GM23338 (cell line): Measurements from ENCODE around the gene PNN. TPM values are rescaled to one million over a fixed set of nuclear protein-coding genes. Genes with fewer than 3 reads are reported as not detected.

ENCODE experiments used
- ATAC-seq: fragments of 200-7000 bp; cut with Tn5 transposase; 3 replicates; pipeline ENCODE4 v1.9.1; 2020
- DNase-seq: peaks from one replicate; pipeline ENCODE4 v3.0.0-alpha.2; 2015; ENCODE audit warnings: low spot score
- H2AFZ ChIP-seq: fragments of 200-600 bp; sonication (generic); 2 replicates; pipeline ENCODE4 v1.8.0; 2016; ENCODE audit warnings: antibody characterized with exemption, mild to moderate bottlenecking, moderate library complexity
- H3F3A ChIP-seq: fragments of 200-600 bp; sonication (generic); replicated peaks from 2 replicates; pipeline ENCODE4 v1.8.0; 2017; ENCODE audit warnings: antibody characterized with exemption, mixed run types, low read depth
- H3K27ac ChIP-seq: fragments of 200-600 bp; sonication (generic); 2 replicates; pipeline ENCODE4 v1.6.1; 2016; ENCODE audit warnings: low read depth
- H3K27me3 ChIP-seq: fragments of 200-600 bp; sonication (generic); 2 replicates; pipeline ENCODE4 v1.8.0; 2016; ENCODE audit warnings: mild to moderate bottlenecking, mixed run types, moderate library complexity; ENCODE audit not compliant: insufficient read depth
- H3K36me3 ChIP-seq: fragments of 200-600 bp; sonication (generic); 2 replicates; pipeline ENCODE4 v1.8.0; 2016; ENCODE audit warnings: mild to moderate bottlenecking; ENCODE audit not compliant: insufficient read depth
- H3K4me1 ChIP-seq: fragments of 200-600 bp; sonication (generic); 2 replicates; pipeline ENCODE4 v1.8.0; 2016; ENCODE audit warnings: mild to moderate bottlenecking, moderate library complexity; ENCODE audit not compliant: insufficient read depth
- H3K4me2 ChIP-seq: fragments of 200-600 bp; sonication (generic); 2 replicates; pipeline ENCODE4 v1.7.1; 2017; ENCODE audit warnings: mixed run types
- H3K4me3 ChIP-seq: fragments of 200-600 bp; sonication (generic); 2 replicates; pipeline ENCODE4 v1.6.1; 2016; ENCODE audit warnings: mixed run types
- H3K79me2 ChIP-seq: fragments of 200-600 bp; sonication (generic); replicated peaks from 2 replicates; pipeline ENCODE4 v1.8.0; 2017; ENCODE audit warnings: mild to moderate bottlenecking; ENCODE audit not compliant: insufficient read depth
- H3K9me2 ChIP-seq: fragments of 200-600 bp; sonication (generic); 2 replicates; pipeline ENCODE4 v1.8.0; 2017; ENCODE audit not compliant: insufficient read depth
- H4K20me1 ChIP-seq: fragments of 200-600 bp; sonication (generic); replicated peaks from 2 replicates; pipeline ENCODE4 v1.8.0; 2017; ENCODE audit warnings: mild to moderate bottlenecking; ENCODE audit not compliant: insufficient read depth
- H3K27ac Mint-ChIP-seq: 2 replicates; pipeline ENCODE4 v1.8.0; 2020; ENCODE audit warnings: inconsistent platforms, mild to moderate bottlenecking, moderate library complexity, mixed read lengths
- H3K27me3 Mint-ChIP-seq: 3 replicates; pipeline ENCODE4 v1.8.0; 2022; ENCODE audit warnings: low read depth, mild to moderate bottlenecking, moderate library complexity, mixed read lengths, inconsistent platforms; ENCODE audit not compliant: insufficient read depth, poor library complexity
- H3K36me3 Mint-ChIP-seq: 3 replicates; pipeline ENCODE4 v1.8.0; 2021; ENCODE audit warnings: low read depth, mild to moderate bottlenecking, inconsistent platforms, moderate library complexity, mixed read lengths
- H3K4me1 Mint-ChIP-seq: 3 replicates; pipeline ENCODE4 v1.8.0; 2020; ENCODE audit warnings: mild to moderate bottlenecking, inconsistent platforms, mixed read lengths
- H3K4me3 Mint-ChIP-seq: 3 replicates; pipeline ENCODE4 v1.8.0; 2021; ENCODE audit warnings: moderate library complexity, mild to moderate bottlenecking, inconsistent platforms, mixed read lengths
- H3K9me3 Mint-ChIP-seq: 3 replicates; pipeline ENCODE4 v1.8.0; 2020; ENCODE audit warnings: moderate library complexity, mild to moderate bottlenecking, inconsistent platforms, mixed read lengths
- CREB1 ChIP-seq: fragments of 250-450 bp; sonication (Bioruptor Pico); IDR thresholded peaks from 2 replicates; pipeline ENCODE4 v1.5.0; 2020; ENCODE audit warnings: low read depth, mild to moderate bottlenecking, moderate library complexity
- EZH2 ChIP-seq: fragments of 200-600 bp; sonication (generic); IDR thresholded peaks from one replicate; pipeline ENCODE4 v1.8.0; 2017; ENCODE audit warnings: antibody characterized with exemption, mild to moderate bottlenecking, low read depth; ENCODE audit not compliant: unreplicated experiment
- EZH2phosphoT487 ChIP-seq: fragments of 200-600 bp; sonication (generic); IDR thresholded peaks from one replicate; pipeline ENCODE4 v1.8.1; 2018; ENCODE audit warnings: antibody characterized with exemption; ENCODE audit not compliant: unreplicated experiment
- JUNB ChIP-seq: IDR thresholded peaks from one replicate; pipeline ENCODE4 v1.6.1; 2016; ENCODE audit warnings: antibody characterized with exemption; ENCODE audit not compliant: unreplicated experiment
- NANOG ChIP-seq: IDR thresholded peaks from 2 replicates; pipeline ENCODE4 v1.6.1; 2016; ENCODE audit warnings: antibody characterized with exemption, borderline replicate concordance
- POLR2AphosphoS5 ChIP-seq: IDR thresholded peaks from 2 replicates; pipeline ENCODE4 v1.6.1; 2016; ENCODE audit warnings: antibody characterized with exemption, low read depth
- STAT1 ChIP-seq: IDR thresholded peaks from one replicate; pipeline ENCODE4 v1.6.1; 2016; ENCODE audit warnings: antibody characterized with exemption; ENCODE audit not compliant: unreplicated experiment
- ZNF114 ChIP-seq: fragments of 250-450 bp; sonication (Bioruptor Pico); IDR thresholded peaks from 2 replicates; pipeline ENCODE4 v1.5.0; 2020; ENCODE audit warnings: mild to moderate bottlenecking, moderate library complexity
- ZNF331 ChIP-seq: fragments of 250-450 bp; sonication (Bioruptor Pico); IDR thresholded peaks from 2 replicates; pipeline ENCODE4 v1.5.0; 2020; ENCODE audit warnings: low read depth, mild to moderate bottlenecking, moderate library complexity
- polyA plus RNA-seq: library from polyadenylated mRNA; unstranded; fragments of >200 nt; fragmentation: Nextera tagmentation; extraction: Ambion mirVana; gene quantifications from 2 replicates; pipeline ENCODE4 v1.2.1, GENCODE V29; 2016
- total RNA-seq: library from RNA; depleted of rRNA; stranded (reverse); fragments of >200 nt; shearing (Covaris generic); gene quantifications from 2 replicates; pipeline ENCODE4 v1.2.3, GENCODE V29; 2014
- TF ChIP-seq, protein P1 (sequence below): fragments of 250-450 bp; sonication (Bioruptor Pico); IDR thresholded peaks from 2 replicates; pipeline ENCODE4 v1.5.0; 2020; ENCODE audit warnings: mild to moderate bottlenecking, moderate library complexity
- TF ChIP-seq, protein P2 (sequence below): IDR thresholded peaks from 2 replicates; pipeline ENCODE4 v1.6.1; 2016; ENCODE audit warnings: antibody characterized with exemption
- TF ChIP-seq, protein P3 (sequence below), 2 experiments: fragments of 200-600 bp in 1 of 2; sonication (generic) in 1 of 2; conservative IDR thresholded peaks; 2 replicates each; pipeline versions ENCODE4 v1.5.1 to v1.6.1; 2016 to 2017; ENCODE audit warnings: antibody characterized with exemption in 2 of 2, low read depth in 2 of 2, mild to moderate bottlenecking in 2 of 2, moderate library complexity in 1 of 2
- TF ChIP-seq, protein P4 (sequence below): IDR thresholded peaks from one replicate; pipeline ENCODE4 v1.6.1; 2018; ENCODE audit warnings: antibody characterized with exemption; ENCODE audit not compliant: unreplicated experiment

The PNN gene
- total and polyA plus RNA-seq, 2 experiments from 2014 or later = 60.0 to 325 TPM

DNA sequence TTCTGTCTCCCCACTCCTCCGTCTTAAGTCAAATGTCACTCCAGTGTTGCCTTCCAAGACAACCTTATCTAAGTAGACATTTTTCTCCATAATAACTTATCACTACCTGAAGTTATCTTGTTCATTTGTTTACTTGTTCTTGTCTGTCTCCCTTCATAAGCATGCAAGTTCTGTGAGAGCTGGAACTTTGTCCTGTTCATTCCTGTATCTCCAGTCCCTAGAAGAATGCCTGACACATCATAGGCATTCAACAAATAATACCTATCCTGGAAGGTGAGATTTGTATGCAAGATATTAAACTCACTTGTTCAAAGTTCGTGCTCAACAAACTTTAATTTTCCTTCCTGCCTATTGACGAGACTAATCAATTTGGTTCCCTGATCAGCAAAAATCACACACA is 53.0 kb downstream of the PNN start:
- H3K4me3 ChIP-seq = no peak overlapping the region
- no peaks in the 10 kb centered on the region for H4K20me1 ChIP-seq
- ATAC-seq (no peak), DNase-seq (no peak)
- Mint-ChIP-seq H3K36me3 (no peaks in the 10 kb centered on the region), H3K27ac (no peak overlapping the region), H3K4me3 (no peak overlapping the region), H3K27me3 (no peaks in the 10 kb centered on the region), H3K9me3 (no peaks in the 10 kb centered on the region; the same call in 2 of the 3 replicates), H3K4me1 (no peaks in the 10 kb centered on the region; the same call in 2 of the 3 replicates)
- H3K4me1 ChIP-seq = no peaks in the 10 kb centered on the region
- no peaks in the 10 kb centered on the region for H3K27me3 ChIP-seq
- H3K36me3 ChIP-seq = no peaks in the 10 kb centered on the region
- no peak overlapping the region for H3K27ac ChIP-seq
- no peak overlapping the region for H3K4me2 ChIP-seq
- H3K9me2 ChIP-seq = no peaks in the 10 kb centered on the region
- no peaks in the 10 kb centered on the region for H3F3A ChIP-seq
- no peaks in the 10 kb centered on the region for H3K79me2 ChIP-seq
- no peak for TF ChIP-seq EZH2phosphoT487
- TF ChIP-seq STAT1 = no peak
- TF ChIP-seq, protein P1, sequence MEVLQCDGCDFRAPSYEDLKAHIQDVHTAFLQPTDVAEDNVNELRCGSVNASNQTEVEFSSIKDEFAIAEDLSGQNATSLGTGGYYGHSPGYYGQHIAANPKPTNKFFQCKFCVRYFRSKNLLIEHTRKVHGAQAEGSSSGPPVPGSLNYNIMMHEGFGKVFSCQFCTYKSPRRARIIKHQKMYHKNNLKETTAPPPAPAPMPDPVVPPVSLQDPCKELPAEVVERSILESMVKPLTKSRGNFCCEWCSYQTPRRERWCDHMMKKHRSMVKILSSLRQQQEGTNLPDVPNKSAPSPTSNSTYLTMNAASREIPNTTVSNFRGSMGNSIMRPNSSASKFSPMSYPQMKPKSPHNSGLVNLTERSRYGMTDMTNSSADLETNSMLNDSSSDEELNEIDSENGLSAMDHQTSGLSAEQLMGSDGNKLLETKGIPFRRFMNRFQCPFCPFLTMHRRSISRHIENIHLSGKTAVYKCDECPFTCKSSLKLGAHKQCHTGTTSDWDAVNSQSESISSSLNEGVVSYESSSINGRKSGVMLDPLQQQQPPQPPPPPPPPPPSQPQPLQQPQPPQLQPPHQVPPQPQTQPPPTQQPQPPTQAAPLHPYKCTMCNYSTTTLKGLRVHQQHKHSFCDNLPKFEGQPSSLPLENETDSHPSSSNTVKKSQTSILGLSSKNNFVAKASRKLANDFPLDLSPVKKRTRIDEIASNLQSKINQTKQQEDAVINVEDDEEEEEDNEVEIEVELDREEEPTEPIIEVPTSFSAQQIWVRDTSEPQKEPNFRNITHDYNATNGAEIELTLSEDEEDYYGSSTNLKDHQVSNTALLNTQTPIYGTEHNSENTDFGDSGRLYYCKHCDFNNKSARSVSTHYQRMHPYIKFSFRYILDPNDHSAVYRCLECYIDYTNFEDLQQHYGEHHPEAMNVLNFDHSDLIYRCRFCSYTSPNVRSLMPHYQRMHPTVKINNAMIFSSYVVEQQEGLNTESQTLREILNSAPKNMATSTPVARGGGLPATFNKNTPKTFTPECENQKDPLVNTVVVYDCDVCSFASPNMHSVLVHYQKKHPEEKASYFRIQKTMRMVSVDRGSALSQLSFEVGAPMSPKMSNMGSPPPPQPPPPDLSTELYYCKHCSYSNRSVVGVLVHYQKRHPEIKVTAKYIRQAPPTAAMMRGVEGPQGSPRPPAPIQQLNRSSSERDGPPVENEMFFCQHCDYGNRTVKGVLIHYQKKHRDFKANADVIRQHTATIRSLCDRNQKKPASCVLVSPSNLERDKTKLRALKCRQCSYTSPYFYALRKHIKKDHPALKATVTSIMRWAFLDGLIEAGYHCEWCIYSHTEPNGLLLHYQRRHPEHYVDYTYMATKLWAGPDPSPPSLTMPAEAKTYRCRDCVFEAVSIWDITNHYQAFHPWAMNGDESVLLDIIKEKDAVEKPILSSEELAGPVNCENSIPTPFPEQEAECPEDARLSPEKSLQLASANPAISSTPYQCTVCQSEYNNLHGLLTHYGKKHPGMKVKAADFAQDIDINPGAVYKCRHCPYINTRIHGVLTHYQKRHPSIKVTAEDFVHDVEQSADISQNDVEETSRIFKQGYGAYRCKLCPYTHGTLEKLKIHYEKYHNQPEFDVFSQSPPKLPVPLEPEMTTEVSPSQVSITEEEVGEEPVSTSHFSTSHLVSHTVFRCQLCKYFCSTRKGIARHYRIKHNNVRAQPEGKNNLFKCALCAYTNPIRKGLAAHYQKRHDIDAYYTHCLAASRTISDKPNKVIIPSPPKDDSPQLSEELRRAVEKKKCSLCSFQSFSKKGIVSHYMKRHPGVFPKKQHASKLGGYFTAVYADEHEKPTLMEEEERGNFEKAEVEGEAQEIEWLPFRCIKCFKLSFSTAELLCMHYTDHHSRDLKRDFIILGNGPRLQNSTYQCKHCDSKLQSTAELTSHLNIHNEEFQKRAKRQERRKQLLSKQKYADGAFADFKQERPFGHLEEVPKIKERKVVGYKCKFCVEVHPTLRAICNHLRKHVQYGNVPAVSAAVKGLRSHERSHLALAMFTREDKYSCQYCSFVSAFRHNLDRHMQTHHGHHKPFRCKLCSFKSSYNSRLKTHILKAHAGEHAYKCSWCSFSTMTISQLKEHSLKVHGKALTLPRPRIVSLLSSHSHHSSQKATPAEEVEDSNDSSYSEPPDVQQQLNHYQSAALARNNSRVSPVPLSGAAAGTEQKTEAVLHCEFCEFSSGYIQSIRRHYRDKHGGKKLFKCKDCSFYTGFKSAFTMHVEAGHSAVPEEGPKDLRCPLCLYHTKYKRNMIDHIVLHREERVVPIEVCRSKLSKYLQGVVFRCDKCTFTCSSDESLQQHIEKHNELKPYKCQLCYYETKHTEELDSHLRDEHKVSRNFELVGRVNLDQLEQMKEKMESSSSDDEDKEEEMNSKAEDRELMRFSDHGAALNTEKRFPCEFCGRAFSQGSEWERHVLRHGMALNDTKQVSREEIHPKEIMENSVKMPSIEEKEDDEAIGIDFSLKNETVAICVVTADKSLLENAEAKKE (CRISPR knock-in tag) = no peak
- no peak for TF ChIP-seq JUNB
- no peak for TF ChIP-seq ZNF114 (CRISPR knock-in tag)
- TF ChIP-seq EZH2 = no peak
- TF ChIP-seq, protein P2, sequence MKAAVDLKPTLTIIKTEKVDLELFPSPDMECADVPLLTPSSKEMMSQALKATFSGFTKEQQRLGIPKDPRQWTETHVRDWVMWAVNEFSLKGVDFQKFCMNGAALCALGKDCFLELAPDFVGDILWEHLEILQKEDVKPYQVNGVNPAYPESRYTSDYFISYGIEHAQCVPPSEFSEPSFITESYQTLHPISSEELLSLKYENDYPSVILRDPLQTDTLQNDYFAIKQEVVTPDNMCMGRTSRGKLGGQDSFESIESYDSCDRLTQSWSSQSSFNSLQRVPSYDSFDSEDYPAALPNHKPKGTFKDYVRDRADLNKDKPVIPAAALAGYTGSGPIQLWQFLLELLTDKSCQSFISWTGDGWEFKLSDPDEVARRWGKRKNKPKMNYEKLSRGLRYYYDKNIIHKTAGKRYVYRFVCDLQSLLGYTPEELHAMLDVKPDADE = no peak
- TF ChIP-seq POLR2AphosphoS5 = no peak
- TF ChIP-seq CREB1 (CRISPR knock-in tag) = no peak
- TF ChIP-seq, protein P3, sequence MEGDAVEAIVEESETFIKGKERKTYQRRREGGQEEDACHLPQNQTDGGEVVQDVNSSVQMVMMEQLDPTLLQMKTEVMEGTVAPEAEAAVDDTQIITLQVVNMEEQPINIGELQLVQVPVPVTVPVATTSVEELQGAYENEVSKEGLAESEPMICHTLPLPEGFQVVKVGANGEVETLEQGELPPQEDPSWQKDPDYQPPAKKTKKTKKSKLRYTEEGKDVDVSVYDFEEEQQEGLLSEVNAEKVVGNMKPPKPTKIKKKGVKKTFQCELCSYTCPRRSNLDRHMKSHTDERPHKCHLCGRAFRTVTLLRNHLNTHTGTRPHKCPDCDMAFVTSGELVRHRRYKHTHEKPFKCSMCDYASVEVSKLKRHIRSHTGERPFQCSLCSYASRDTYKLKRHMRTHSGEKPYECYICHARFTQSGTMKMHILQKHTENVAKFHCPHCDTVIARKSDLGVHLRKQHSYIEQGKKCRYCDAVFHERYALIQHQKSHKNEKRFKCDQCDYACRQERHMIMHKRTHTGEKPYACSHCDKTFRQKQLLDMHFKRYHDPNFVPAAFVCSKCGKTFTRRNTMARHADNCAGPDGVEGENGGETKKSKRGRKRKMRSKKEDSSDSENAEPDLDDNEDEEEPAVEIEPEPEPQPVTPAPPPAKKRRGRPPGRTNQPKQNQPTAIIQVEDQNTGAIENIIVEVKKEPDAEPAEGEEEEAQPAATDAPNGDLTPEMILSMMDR (conservative IDR thresholded peaks at IDR 0.05; ENCODE audit: low read depth in 2 of 2) = no peak
- no peak for TF ChIP-seq ZNF331 (CRISPR knock-in tag)
- TF ChIP-seq NANOG = no peak
- TF ChIP-seq, protein P4, sequence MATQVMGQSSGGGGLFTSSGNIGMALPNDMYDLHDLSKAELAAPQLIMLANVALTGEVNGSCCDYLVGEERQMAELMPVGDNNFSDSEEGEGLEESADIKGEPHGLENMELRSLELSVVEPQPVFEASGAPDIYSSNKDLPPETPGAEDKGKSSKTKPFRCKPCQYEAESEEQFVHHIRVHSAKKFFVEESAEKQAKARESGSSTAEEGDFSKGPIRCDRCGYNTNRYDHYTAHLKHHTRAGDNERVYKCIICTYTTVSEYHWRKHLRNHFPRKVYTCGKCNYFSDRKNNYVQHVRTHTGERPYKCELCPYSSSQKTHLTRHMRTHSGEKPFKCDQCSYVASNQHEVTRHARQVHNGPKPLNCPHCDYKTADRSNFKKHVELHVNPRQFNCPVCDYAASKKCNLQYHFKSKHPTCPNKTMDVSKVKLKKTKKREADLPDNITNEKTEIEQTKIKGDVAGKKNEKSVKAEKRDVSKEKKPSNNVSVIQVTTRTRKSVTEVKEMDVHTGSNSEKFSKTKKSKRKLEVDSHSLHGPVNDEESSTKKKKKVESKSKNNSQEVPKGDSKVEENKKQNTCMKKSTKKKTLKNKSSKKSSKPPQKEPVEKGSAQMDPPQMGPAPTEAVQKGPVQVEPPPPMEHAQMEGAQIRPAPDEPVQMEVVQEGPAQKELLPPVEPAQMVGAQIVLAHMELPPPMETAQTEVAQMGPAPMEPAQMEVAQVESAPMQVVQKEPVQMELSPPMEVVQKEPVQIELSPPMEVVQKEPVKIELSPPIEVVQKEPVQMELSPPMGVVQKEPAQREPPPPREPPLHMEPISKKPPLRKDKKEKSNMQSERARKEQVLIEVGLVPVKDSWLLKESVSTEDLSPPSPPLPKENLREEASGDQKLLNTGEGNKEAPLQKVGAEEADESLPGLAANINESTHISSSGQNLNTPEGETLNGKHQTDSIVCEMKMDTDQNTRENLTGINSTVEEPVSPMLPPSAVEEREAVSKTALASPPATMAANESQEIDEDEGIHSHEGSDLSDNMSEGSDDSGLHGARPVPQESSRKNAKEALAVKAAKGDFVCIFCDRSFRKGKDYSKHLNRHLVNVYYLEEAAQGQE = no peak
- H2AFZ ChIP-seq = no peak overlapping the region
